Neural progenitor cell (in vitro differentiated cells): ENCODE results near the gene KPTN.

Experiments
- EZH2 ChIP-seq: fragments of 200-600 bp; sonication (generic); IDR thresholded peaks from 2 replicates; pipeline ENCODE4 v1.6.1; 2017; ENCODE audit warnings: antibody characterized with exemption, mild to moderate bottlenecking, moderate library complexity
- EZH2phosphoT487 ChIP-seq: fragments of 200-600 bp; sonication (generic); IDR thresholded peaks from 2 replicates; pipeline ENCODE4 v1.6.1; 2017; ENCODE audit warnings: antibody characterized with exemption
- TF ChIP-seq, protein P1 (sequence below): fragments of 200-600 bp; sonication (generic); IDR thresholded peaks from 2 replicates; pipeline ENCODE4 v1.5.1; 2017; ENCODE audit warnings: antibody characterized with exemption, mild to moderate bottlenecking

DNA sequence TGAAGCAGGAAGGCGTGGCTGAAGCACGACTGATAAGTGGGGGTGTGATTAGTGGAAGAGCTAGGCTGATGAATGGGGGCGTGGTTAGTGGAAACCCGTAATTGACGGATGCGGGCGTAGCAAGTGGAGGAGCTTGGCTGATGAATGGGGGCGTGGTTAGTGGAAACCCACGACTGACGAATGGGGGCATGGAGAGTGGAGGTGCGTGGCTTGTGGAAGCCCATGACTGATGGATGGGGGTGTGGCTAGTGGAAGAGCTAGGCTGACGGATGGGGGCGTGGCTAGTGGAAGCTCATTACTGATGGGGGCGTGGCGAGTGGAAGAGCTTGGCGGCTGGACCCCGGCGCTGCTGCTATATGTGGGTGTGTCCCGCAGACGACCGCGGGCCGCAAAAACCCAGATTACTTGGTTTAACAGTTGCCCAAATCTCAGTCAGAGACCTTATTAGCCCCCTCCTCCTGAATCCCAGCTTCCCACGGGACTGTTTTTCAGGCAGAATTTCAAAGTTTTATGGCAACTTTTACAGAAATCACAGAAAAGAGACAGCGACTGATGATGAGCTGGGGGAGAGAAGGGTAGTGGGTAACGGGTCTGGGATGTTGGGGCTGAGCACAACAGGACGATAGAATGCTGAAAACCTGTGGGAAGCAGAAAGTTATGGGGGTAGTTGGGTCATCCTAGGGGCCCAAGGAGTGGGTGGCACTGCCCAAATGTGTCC, 55.7 kb downstream of the KPTN start:
- TF ChIP-seq, protein P1, sequence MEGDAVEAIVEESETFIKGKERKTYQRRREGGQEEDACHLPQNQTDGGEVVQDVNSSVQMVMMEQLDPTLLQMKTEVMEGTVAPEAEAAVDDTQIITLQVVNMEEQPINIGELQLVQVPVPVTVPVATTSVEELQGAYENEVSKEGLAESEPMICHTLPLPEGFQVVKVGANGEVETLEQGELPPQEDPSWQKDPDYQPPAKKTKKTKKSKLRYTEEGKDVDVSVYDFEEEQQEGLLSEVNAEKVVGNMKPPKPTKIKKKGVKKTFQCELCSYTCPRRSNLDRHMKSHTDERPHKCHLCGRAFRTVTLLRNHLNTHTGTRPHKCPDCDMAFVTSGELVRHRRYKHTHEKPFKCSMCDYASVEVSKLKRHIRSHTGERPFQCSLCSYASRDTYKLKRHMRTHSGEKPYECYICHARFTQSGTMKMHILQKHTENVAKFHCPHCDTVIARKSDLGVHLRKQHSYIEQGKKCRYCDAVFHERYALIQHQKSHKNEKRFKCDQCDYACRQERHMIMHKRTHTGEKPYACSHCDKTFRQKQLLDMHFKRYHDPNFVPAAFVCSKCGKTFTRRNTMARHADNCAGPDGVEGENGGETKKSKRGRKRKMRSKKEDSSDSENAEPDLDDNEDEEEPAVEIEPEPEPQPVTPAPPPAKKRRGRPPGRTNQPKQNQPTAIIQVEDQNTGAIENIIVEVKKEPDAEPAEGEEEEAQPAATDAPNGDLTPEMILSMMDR: no peak
- no peak for TF ChIP-seq EZH2
- TF ChIP-seq EZH2phosphoT487: no peak
